Measurements from ENCODE around the gene PLG.
A peak's percentile ranks its signal among the peaks of the same experiment; 100 is the strongest.
"Not testable (repeated sequence)": the region's sequence is repeated elsewhere in the genome, so short reads cannot be mapped to it uniquely, and the experiment has no call there.

PLG gene

DNA sequence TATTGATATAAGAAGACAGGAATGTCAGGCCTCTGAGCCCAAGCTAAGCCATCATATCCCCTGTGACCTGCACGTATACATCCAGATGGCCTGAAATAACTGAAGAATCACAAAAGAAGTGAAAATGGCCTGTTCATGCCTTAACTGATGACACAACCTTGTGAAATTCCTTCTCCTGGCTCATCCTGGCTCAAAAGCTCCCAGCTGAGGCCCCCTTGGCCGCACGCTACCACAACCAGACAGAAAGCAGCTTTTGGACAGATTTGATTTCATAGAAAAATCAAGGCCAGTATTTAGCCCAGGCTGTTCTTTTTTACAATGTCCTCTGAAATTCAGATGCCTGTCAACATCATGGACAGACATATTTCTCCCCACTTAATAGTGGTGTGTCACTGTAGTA lies 78.6 kb downstream of the PLG start:
- not testable (repeated sequence) for H3K27ac Mint-ChIP-seq; H3K27me3 Mint-ChIP-seq; H3K36me3 Mint-ChIP-seq; H3K4me3 Mint-ChIP-seq; H3K4me1 Mint-ChIP-seq (ENCODE audit: low read depth); H3K9me3 Mint-ChIP-seq (ENCODE audit: low read depth)

DNA sequence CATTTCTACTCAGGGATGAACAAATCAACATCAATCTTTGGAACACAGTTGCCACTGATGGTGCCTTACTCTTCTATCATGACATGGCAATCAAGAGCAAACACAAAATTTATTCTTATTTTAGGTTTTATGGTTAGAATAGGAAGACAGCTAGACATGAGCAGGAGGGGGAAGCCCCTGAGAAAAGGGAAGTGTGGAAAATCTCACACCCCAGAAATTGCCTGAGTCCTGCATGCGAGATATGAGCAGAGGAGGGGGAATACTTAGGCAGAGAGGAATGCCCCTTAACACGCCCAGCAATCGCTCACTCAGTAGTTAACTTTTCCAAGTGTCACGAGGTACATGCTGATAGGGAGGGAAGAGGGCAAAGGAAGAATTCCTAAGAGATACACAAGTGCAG lies 79.3 kb downstream of the PLG start:
- Mint-ChIP-seq H3K27me3 (peaks cover 5% of the 10 kb centered on the region), H3K4me1 (ENCODE audit: low read depth) (no peaks in the 10 kb centered on the region), H3K36me3 (no peaks in the 10 kb centered on the region), H3K9me3 (ENCODE audit: low read depth) (no peaks in the 10 kb centered on the region), H3K4me3 (no peak overlapping the region), H3K27ac (no peak overlapping the region)

DNA sequence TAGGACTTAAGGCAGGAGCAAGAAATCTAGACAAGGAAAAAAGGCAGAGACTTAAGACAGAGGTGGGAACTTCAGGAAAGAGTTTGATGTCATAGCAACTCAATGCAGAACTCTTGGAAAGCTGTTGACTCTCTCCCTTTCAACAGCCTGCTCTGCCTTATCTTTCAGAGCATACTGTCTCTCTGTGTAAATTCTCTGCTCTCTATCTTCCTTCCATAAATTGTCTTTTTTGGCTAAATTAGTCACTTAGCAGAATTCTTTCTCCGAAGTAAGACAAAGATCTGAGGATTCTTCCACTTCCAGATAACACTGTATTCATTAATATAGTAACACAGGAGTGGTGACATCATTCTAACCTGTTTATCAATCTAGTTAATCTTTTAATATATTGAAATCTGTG lies 80.2 kb downstream of the PLG start:
- Mint-ChIP-seq H3K4me1 (ENCODE audit: low read depth) (no peaks in the 10 kb centered on the region), H3K36me3 (no peaks in the 10 kb centered on the region), H3K4me3 (no peak overlapping the region), H3K27ac (no peak overlapping the region), H3K27me3 (peaks cover 5% of the 10 kb centered on the region), H3K9me3 (ENCODE audit: low read depth) (no peaks in the 10 kb centered on the region)

DNA sequence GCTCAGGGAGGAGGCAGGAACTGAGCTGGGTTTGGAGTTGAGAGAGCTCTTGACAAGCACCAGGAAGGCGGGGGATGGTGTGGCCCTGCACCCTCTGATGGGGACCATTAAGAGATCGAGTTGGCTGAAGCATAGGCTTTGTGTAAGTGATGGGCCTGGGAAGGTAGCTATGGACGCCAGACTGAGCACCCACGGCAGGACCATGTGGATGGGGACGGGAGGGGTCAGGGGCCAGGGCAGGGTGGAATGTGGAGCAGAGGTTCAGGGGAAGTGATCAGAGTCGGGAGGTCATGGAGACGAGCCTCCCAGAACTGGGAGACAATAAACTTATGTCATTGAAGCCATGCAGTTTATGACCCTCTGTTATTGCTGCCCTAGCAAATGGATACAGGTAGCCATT lies 81.7 kb downstream of the PLG start:
- peaks cover 5% of the 10 kb centered on the region for H3K27me3 Mint-ChIP-seq
- no peak overlapping the region for H3K27ac Mint-ChIP-seq
- H3K9me3 Mint-ChIP-seq (ENCODE audit: low read depth): no peaks in the 10 kb centered on the region
- H3K4me3 Mint-ChIP-seq: no peak overlapping the region
- H3K4me1 Mint-ChIP-seq (ENCODE audit: low read depth): no peaks in the 10 kb centered on the region
- H3K36me3 Mint-ChIP-seq: no peaks in the 10 kb centered on the region

DNA sequence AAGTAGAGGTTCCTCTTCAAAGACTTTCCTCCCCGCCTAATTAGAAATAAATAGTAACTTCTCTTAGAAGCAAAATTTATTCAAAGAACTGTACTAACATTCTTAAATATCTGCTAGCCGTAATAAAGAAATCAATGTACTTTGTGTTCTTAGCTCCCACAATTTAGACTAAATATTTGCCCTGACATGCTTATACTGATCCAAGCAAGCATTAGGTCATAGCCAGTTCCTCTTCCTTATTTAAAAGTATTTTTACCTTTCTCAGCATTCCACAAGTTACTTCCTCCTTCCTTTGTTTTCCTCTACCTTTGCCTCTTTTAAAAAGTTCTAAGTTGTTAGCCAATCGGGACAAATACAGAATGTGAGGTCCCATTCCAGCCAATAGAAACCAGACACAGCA lies 86.1 kb downstream of the PLG start:
- not testable (repeated sequence) for H3K36me3 Mint-ChIP-seq; H3K9me3 Mint-ChIP-seq (ENCODE audit: low read depth); H3K27me3 Mint-ChIP-seq; H3K27ac Mint-ChIP-seq; H3K4me3 Mint-ChIP-seq; H3K4me1 Mint-ChIP-seq (ENCODE audit: low read depth)

DNA sequence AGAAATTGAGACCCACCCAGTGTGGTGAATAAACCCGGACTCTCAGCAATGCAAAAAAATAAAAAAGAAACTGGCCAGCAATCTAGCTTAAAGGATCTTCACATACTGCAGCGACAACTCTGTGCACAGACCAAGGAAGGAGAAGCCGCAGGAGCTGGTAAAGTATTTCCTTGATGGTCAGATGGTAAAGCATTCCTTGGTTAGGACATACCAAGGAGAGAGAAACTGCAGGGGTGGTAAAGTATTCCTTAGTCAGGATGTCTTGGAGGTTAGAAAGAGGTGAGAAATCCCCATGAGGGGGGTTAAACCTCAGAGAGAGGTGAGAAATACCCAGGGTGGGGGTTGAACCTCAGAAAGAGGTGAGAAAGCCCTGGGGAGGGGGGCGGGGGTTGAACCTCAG lies 86.8 kb downstream of the PLG start:
- Mint-ChIP-seq H3K4me3 (no peak overlapping the region), H3K27ac (no peak overlapping the region), H3K36me3 (no peaks in the 10 kb centered on the region), H3K4me1 (ENCODE audit: low read depth) (peaks cover 5% of the 10 kb centered on the region), H3K27me3 (peaks cover 2% of the 10 kb centered on the region), H3K9me3 (ENCODE audit: low read depth) (no peaks in the 10 kb centered on the region)

DNA sequence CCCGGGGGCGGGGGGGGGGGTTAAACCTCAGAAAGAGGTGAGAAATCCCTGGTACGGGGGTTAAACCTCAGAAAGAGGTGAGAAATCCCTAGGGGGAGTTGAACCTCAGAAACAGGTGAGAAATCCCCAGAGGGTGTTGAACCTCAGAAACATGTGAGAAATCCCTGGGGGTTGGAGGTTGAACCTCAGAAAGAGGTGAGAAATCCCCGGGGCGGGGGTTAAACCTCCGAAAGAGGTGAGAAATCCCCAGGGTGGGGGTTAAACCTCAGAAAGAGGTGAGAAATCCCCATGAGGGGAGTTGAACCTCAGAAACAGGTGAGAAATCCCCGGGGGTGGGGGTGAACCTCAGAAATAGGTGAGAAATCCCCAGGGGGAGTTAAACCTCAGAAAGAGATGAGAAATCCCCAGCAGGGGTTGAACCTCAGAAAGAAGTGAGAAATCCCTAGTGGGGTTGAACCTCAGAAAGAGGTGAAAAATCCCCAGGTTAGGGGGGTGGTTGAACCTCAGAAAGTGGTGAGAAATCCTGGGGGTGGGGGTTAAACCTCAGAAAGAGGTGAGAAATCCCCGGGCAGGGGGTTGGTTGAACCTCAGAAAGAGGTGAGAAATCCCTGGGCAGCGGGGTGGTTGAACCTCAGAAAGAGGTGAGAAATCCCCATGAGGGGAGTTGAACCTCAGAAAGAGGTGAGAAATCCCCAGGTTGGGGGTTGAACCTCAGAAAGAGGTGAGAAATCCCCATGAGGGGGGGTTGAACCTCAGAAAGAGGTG lies 87.4 kb downstream of the PLG start:
- Mint-ChIP-seq H3K9me3 (ENCODE audit: low read depth) (no peaks in the 10 kb centered on the region), H3K36me3 (no peaks in the 10 kb centered on the region), H3K4me1 (ENCODE audit: low read depth) (peaks cover 5% of the 10 kb centered on the region), H3K27me3 (peaks cover 2% of the 10 kb centered on the region), H3K4me3 (no peak overlapping the region), H3K27ac (no peak overlapping the region)

DNA sequence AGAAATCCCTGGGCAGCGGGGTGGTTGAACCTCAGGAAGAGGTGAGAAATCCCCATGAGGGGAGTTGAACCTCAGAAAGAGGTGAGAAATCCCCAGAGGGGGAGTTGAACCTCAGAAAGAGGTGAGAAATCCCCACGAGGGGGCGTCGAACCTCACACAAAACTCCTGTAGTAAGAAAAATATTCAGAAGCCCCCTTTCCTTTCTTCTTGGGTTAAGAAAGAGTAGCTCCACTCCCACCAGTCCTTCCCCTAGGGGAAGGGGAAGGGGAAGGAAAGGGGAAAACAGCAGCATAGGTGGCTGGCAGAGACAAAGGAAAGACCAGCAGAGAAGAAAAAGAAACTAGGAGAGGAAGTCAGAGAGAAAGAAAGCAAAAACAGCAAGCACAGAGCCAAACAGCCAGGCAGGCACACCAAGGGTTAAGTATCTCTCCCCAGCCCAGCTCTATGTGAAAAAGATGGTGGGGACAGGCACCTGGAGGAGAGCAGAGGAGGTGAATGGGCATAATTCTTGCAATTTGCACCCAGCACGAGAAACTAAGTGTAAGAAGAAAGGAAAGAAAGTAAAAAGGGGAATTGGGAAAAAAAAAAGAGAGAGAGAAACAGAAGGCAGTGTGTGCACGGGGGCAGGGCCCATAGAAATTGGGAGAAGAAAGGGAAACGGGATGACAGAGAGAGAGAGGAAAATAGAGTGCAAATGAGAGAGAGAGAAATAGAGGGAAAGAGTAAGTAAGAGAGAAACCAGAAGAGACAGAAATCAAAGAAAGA lies 88.2 kb downstream of the PLG start:
- Mint-ChIP-seq H3K36me3 (no peaks in the 10 kb centered on the region), H3K4me1 (ENCODE audit: low read depth) (peaks cover 5% of the 10 kb centered on the region), H3K4me3 (no peak overlapping the region), H3K27ac (no peak overlapping the region), H3K27me3 (no peaks in the 10 kb centered on the region), H3K9me3 (ENCODE audit: low read depth) (no peaks in the 10 kb centered on the region)

DNA sequence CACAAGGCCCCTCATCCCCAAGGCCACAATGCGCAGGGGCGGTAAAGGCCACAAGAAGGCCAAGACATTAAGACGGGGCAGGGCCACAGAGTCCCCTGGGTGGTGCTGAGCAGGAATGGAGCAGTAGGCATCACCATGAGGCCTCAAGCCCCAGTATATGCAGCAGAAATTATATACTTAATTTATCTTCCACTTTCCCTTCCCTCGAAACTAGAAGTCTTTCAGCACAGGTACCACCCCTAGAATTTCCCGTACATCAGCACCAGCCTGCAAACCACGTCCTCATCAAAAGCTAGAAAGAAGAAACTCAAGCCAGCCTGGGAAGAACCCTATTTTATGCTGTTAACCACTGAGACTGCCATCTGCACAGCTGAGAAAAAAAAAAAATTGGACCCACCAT lies 89.4 kb downstream of the PLG start:
- Mint-ChIP-seq H3K27me3 (no peaks in the 10 kb centered on the region), H3K4me1 (ENCODE audit: low read depth) (peaks cover 5% of the 10 kb centered on the region), H3K4me3 (no peak overlapping the region), H3K36me3 (no peaks in the 10 kb centered on the region), H3K27ac (peak overlapping the region; percentile 42), H3K9me3 (ENCODE audit: low read depth) (peaks cover 2% of the 10 kb centered on the region)

DNA sequence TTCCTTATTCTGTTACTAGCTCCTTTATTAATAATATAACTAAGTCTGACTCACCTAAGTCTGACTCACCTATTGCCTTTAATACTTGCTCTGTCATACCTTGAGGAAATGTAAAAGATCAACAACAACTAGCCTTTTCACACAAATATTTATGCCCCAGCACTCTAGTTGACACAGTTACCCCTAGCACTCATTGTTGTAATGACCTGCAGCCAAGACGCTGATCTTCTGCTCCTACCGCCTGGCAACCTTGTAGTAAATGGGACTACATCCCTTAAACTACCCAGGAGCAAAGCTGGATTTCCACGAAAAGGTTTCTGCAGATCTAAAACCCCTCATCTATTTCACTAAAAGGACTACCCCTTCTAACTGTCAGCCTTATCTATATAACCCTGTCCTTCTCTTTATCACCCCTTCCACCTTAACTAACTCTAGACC lies 90.0 kb downstream of the PLG start:
- Mint-ChIP-seq H3K9me3 (ENCODE audit: low read depth) (peaks cover 7% of the 10 kb centered on the region), H3K4me3 (no peak overlapping the region), H3K27me3 (peaks cover 2% of the 10 kb centered on the region), H3K36me3 (no peaks in the 10 kb centered on the region), H3K4me1 (ENCODE audit: low read depth) (peaks cover 5% of the 10 kb centered on the region), H3K27ac (no peak overlapping the region)

DNA sequence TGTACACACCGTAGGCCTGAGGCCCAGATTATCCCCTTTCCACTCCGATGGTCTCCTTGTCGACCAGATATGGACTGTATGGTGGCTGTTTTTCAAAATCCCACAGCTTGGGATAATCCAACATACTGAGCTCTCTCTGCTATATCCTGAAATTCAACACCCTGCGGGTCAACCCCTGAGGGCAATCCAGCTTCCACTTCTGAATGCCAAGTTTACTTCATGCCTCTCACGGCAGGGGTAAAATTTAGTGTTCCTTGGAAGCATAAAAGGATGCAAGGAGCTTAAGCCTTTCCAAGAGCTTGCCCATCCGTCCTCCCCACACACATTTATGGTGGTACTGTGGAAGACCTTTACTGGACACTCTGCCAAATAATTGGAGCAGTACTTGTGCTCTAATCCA lies 90.7 kb downstream of the PLG start:
- no peaks in the 10 kb centered on the region for H3K36me3 Mint-ChIP-seq
- H3K9me3 Mint-ChIP-seq (ENCODE audit: low read depth): peaks cover 7% of the 10 kb centered on the region
- H3K4me1 Mint-ChIP-seq (ENCODE audit: low read depth): peaks cover 5% of the 10 kb centered on the region
- H3K4me3 Mint-ChIP-seq: no peak overlapping the region
- H3K27ac Mint-ChIP-seq: no peak overlapping the region
- H3K27me3 Mint-ChIP-seq: peaks cover 2% of the 10 kb centered on the region

DNA sequence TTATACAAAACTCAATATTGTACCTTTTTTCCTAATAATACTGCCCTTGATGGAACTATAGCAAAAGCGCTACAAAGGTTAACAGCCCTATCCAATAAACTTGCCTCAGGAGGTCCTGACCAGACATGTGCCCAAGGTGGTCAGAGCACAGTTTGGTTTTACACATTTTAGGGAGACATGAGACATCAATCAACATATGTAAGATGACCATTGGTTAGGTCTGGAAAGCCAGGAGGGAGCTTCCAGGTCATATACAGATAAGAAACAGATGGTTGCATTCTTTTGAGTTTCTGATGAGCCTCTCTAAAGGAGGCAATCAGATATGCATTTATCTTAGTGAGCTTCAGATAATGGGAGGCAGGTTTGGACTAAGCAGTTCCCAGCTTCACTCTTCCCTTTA lies 91.6 kb downstream of the PLG start:
- Mint-ChIP-seq H3K27me3 (peaks cover 2% of the 10 kb centered on the region), H3K9me3 (ENCODE audit: low read depth) (peaks cover 7% of the 10 kb centered on the region), H3K36me3 (no peaks in the 10 kb centered on the region), H3K4me1 (ENCODE audit: low read depth) (peaks cover 5% of the 10 kb centered on the region), H3K27ac (no peak overlapping the region), H3K4me3 (no peak overlapping the region)

DNA sequence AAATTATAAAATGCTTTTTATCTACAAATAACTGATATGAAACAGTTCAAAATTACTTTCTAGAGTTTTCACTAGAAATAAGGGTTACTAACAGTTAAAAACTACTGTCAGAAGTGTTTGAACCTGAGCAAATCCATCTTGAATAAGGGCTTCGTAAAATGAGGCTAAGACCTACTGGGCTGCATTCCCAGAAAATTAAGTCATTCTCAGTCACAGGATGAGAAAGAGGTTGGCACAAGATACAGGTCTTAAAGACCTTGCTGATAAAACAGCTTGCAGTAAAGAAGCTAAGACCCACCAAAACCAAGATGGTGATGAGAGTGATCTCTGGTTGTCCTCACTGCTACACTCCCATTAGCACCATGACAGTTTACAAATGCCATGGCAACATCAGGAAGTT lies 93.7 kb downstream of the PLG start:
- H3K4me3 Mint-ChIP-seq: no peak overlapping the region
- H3K27me3 Mint-ChIP-seq: peaks cover 2% of the 10 kb centered on the region
- H3K36me3 Mint-ChIP-seq: no peaks in the 10 kb centered on the region
- peaks cover 17% of the 10 kb centered on the region for H3K9me3 Mint-ChIP-seq (ENCODE audit: low read depth)
- H3K27ac Mint-ChIP-seq: no peak overlapping the region
- H3K4me1 Mint-ChIP-seq (ENCODE audit: low read depth): peaks cover 1% of the 10 kb centered on the region

DNA sequence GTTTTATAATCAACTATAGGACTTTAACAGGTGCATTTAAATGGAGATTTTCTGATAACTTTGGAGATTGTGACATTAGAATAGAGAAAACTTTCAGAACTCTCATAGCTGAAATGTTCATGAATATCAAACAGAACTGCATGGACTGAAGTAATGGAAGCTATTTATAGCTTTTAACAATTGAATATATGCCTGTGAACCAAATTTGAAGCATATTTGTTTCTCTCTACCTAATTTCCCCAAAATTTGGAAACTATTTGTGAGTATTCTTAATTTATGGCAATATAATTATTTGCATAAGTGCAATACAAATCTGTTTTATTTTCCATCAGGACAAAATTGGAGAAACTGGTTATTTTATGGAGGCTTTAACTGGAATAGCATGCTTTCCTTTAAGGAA lies 96.6 kb downstream of the PLG start:
- H3K27ac Mint-ChIP-seq: no peak overlapping the region
- no peak overlapping the region for H3K4me3 Mint-ChIP-seq
- no peaks in the 10 kb centered on the region for H3K36me3 Mint-ChIP-seq
- H3K9me3 Mint-ChIP-seq (ENCODE audit: low read depth): peaks cover 17% of the 10 kb centered on the region
- H3K4me1 Mint-ChIP-seq (ENCODE audit: low read depth): no peaks in the 10 kb centered on the region
- peaks cover 2% of the 10 kb centered on the region for H3K27me3 Mint-ChIP-seq

DNA sequence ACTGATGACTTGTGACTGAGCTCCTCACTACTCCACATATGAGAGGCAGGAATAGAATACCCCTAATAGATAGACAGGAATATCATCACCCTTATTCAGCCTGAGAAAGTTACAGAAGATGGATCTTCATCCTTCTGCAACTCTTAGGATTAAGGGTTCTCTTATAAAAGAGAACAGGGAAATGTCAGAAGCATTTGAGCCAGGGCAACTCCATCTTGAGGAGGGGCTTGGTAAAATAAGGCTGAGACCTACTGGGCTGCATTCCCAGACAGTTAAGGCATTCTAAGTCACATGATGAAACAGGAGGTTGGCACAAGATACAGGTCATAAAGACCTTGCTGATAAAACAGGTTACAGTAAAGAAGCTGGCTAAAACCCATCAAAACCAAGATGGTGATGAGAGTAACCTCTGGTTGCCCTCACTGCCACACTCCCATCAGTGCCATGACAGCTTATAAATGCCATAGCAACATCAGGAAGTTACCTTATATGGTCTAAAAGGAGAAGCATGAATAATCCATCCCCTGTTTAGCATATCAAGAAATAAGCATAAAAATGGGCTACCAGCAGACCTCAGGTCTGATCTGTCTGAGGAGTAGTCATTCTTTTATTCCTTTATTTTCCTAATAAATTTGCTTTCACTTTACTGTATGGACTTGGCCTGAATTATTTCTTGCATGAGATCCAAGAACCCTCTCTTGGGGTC lies 97.9 kb downstream of the PLG start:
- peaks cover 17% of the 10 kb centered on the region for H3K9me3 Mint-ChIP-seq (ENCODE audit: low read depth)
- no peak overlapping the region for H3K4me3 Mint-ChIP-seq
- no peaks in the 10 kb centered on the region for H3K4me1 Mint-ChIP-seq (ENCODE audit: low read depth)
- H3K27ac Mint-ChIP-seq: no peak overlapping the region
- H3K36me3 Mint-ChIP-seq: no peaks in the 10 kb centered on the region
- peaks cover 2% of the 10 kb centered on the region for H3K27me3 Mint-ChIP-seq

All from activated naive CD8-positive, alpha-beta T cell (primary cell).